IgD-negative memory B cell (primary cell): ENCODE measurements around the gene HACD3. TPM values are rescaled to one million over a fixed set of nuclear protein-coding genes. Genes with fewer than 3 reads are reported as not detected.

Experiments
- polyA plus RNA-seq: library from polyadenylated mRNA; unstranded; fragments of 300-500 nt; fragmentation: Illumina TruSeq; gene quantifications from one replicate; pipeline ENCODE4 v1.2.3, GENCODE V29; 2021

The HACD3 gene
- polyA plus RNA-seq, 1 donor from 2014 or later, result 25.7 TPM

Other genes with a start within 250 kb of the HACD3 start
- gene PARP16, start 243.6 kb upstream of the HACD3 start, polyA plus RNA-seq, result 23.5 TPM
- gene RNU5A-1, start 234.4 kb upstream of the HACD3 start, polyA plus RNA-seq, result not detected
- gene RNU5B-1, start 225.8 kb upstream of the HACD3 start, polyA plus RNA-seq, result not detected
- not detected for gene IGDCC3, start 152.5 kb upstream of the HACD3 start, polyA plus RNA-seq
- not detected for gene IGDCC4, start 107.5 kb upstream of the HACD3 start, polyA plus RNA-seq
- gene DPP8, start 12.8 kb upstream of the HACD3 start, polyA plus RNA-seq, result 46.5 TPM
- 24.3 TPM for gene INTS14, start 80.7 kb downstream of the HACD3 start, polyA plus RNA-seq
- gene SLC24A1, start 91.5 kb downstream of the HACD3 start, polyA plus RNA-seq, result 2.0 TPM